Neural progenitor cell (in vitro differentiated cells): ENCODE results near the gene CELSR3.

Experiments
- EZH2 ChIP-seq: fragments of 200-600 bp; sonication (generic); IDR thresholded peaks from 2 replicates; pipeline ENCODE4 v1.6.1; 2017; ENCODE audit warnings: antibody characterized with exemption, mild to moderate bottlenecking, moderate library complexity
- TF ChIP-seq, protein P1 (sequence below): fragments of 200-600 bp; sonication (generic); IDR thresholded peaks from 2 replicates; pipeline ENCODE4 v1.5.1; 2017; ENCODE audit warnings: antibody characterized with exemption, mild to moderate bottlenecking

- no peak for TF ChIP-seq EZH2
- TF ChIP-seq, protein P1, sequence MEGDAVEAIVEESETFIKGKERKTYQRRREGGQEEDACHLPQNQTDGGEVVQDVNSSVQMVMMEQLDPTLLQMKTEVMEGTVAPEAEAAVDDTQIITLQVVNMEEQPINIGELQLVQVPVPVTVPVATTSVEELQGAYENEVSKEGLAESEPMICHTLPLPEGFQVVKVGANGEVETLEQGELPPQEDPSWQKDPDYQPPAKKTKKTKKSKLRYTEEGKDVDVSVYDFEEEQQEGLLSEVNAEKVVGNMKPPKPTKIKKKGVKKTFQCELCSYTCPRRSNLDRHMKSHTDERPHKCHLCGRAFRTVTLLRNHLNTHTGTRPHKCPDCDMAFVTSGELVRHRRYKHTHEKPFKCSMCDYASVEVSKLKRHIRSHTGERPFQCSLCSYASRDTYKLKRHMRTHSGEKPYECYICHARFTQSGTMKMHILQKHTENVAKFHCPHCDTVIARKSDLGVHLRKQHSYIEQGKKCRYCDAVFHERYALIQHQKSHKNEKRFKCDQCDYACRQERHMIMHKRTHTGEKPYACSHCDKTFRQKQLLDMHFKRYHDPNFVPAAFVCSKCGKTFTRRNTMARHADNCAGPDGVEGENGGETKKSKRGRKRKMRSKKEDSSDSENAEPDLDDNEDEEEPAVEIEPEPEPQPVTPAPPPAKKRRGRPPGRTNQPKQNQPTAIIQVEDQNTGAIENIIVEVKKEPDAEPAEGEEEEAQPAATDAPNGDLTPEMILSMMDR, result no peak
Measured at GRCh38 chr3:48662145-48662752, 437 bp downstream of the CELSR3 start.
